A549 (cell line): ENCODE results near the gene NFE2L3.

Experiments used
- CHD4 ChIP-seq: fragments of 200-600 bp; sonication (generic); IDR thresholded peaks from 2 replicates; pipeline ENCODE4 v1.6.1; 2016; ENCODE audit warnings: antibody characterized with exemption, mild to moderate bottlenecking, borderline replicate concordance
- CTCF ChIP-seq: fragments of >200 bp; sonication (Bioruptor Twin); formaldehyde crosslinking; IDR thresholded peaks from 3 replicates; pipeline ENCODE4 v1.5.1; 2016
- EP300 ChIP-seq, 2 experiments: fragments of >200 bp; sonication (Bioruptor Twin); formaldehyde crosslinking; IDR thresholded peaks; 2 replicates in 1 of 2; 3 replicates in 1 of 2; pipeline ENCODE4 v1.6.1; 2016 to 2017
- JUN ChIP-seq, 2 experiments: fragments of >200 bp; sonication (Bioruptor Twin); formaldehyde crosslinking; IDR thresholded peaks; 2 replicates in 1 of 2; 3 replicates in 1 of 2; pipeline ENCODE4 v1.6.1; 2016 to 2017
- MAX ChIP-seq: IDR thresholded peaks from 2 replicates; pipeline ENCODE4 v1.6.1; 2012
- MAZ ChIP-seq: fragments of 150-350 bp; IDR thresholded peaks from 2 replicates; pipeline ENCODE4 v1.6.1; 2014; ENCODE audit warnings: antibody characterized with exemption, low read depth, low read length, borderline replicate concordance
- POLR2A ChIP-seq: IDR thresholded peaks from 2 replicates; pipeline ENCODE4 v1.6.1; 2012; ENCODE audit warnings: mild to moderate bottlenecking, low read length
- RFX5 ChIP-seq: fragments of 450-650 bp; IDR thresholded peaks from 2 replicates; pipeline ENCODE4 v1.7.1; 2014; ENCODE audit warnings: antibody characterized with exemption, mild to moderate bottlenecking, moderate library complexity
- USF2 ChIP-seq: fragments of 450-650 bp; IDR thresholded peaks from 2 replicates; pipeline ENCODE4 v1.6.1; 2014; ENCODE audit warnings: antibody characterized with exemption
- TF ChIP-seq, protein P1 (sequence below): fragments of 200-600 bp; sonication (generic); IDR thresholded peaks from 2 replicates; pipeline ENCODE4 v1.6.1; 2016; ENCODE audit warnings: antibody characterized with exemption, mild to moderate bottlenecking, moderate library complexity

- TF ChIP-seq, protein P1, sequence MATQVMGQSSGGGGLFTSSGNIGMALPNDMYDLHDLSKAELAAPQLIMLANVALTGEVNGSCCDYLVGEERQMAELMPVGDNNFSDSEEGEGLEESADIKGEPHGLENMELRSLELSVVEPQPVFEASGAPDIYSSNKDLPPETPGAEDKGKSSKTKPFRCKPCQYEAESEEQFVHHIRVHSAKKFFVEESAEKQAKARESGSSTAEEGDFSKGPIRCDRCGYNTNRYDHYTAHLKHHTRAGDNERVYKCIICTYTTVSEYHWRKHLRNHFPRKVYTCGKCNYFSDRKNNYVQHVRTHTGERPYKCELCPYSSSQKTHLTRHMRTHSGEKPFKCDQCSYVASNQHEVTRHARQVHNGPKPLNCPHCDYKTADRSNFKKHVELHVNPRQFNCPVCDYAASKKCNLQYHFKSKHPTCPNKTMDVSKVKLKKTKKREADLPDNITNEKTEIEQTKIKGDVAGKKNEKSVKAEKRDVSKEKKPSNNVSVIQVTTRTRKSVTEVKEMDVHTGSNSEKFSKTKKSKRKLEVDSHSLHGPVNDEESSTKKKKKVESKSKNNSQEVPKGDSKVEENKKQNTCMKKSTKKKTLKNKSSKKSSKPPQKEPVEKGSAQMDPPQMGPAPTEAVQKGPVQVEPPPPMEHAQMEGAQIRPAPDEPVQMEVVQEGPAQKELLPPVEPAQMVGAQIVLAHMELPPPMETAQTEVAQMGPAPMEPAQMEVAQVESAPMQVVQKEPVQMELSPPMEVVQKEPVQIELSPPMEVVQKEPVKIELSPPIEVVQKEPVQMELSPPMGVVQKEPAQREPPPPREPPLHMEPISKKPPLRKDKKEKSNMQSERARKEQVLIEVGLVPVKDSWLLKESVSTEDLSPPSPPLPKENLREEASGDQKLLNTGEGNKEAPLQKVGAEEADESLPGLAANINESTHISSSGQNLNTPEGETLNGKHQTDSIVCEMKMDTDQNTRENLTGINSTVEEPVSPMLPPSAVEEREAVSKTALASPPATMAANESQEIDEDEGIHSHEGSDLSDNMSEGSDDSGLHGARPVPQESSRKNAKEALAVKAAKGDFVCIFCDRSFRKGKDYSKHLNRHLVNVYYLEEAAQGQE: no peak
- TF ChIP-seq CTCF (no peak), USF2 (no peak), MAX (no peak), MAZ (no peak), JUN (IDR thresholded peaks at IDR 0.05) (no peak), EP300 (IDR thresholded peaks at IDR 0.05) (no peak), POLR2A (no peak), RFX5 (no peak), CHD4 (no peak)
Observed at GRCh38 chr7:26103596-26103995, 48.4 kb upstream of the NFE2L3 start.
